NCI-H226 (cell line): ENCODE measurements around the gene TAGLN3.
A peak's percentile ranks its signal among the peaks of the same experiment; 100 is the strongest.

ENCODE experiments used
- DNase-seq: peaks from one replicate; pipeline ENCODE4 v3.0.0-alpha.2; 2015

Gene TAGLN3

GRCh38 chr3:111998636-111999483, at the start of gene TAGLN3:
TAGLN3 (plus strand) TSS chr3:111998922; CDS start chr3:111999423, 501 bp downstream.
- no peak for DNase-seq

- DNase-seq: no peak
These were observed 49.0 kb upstream of the TAGLN3 start for GRCh38 chr3:111949712-111950111.

GRCh38 chr3:111951032-111951431, 47.7 kb upstream of the TAGLN3 start:
- DNase-seq: no peak

GRCh38 chr3:111952086-111952485, 46.6 kb upstream of the TAGLN3 start:
- DNase-seq: no peak

GRCh38 chr3:111952866-111953450, 45.8 kb upstream of the TAGLN3 start:
- no peak for DNase-seq

- DNase-seq: no peak
These were observed 44.3 kb upstream of the TAGLN3 start for GRCh38 chr3:111954228-111954990.

- no peak for DNase-seq
These were observed 42.8 kb upstream of the TAGLN3 start for GRCh38 chr3:111955876-111956275.

GRCh38 chr3:111956449-111956848, 42.3 kb upstream of the TAGLN3 start:
- no peak for DNase-seq

GRCh38 chr3:111956995-111957734, 41.6 kb upstream of the TAGLN3 start:
- no peak for DNase-seq

- no peak for DNase-seq
These were observed 37.1 kb upstream of the TAGLN3 start for GRCh38 chr3:111961461-111962164.

GRCh38 chr3:111963424-111963823, 35.3 kb upstream of the TAGLN3 start:
- peak; percentile 60 for DNase-seq

GRCh38 chr3:111965484-111965883, 33.2 kb upstream of the TAGLN3 start:
- DNase-seq: no peak

- no peak for DNase-seq
These were observed 31.7 kb upstream of the TAGLN3 start for GRCh38 chr3:111967068-111967467.

- peak; percentile 62 for DNase-seq
These were observed 31.0 kb upstream of the TAGLN3 start for GRCh38 chr3:111967651-111968274.

GRCh38 chr3:111968319-111969054, 30.2 kb upstream of the TAGLN3 start:
- no peak for DNase-seq

GRCh38 chr3:111970376-111970775, 28.3 kb upstream of the TAGLN3 start:
- DNase-seq: no peak

GRCh38 chr3:111971533-111972130, 27.1 kb upstream of the TAGLN3 start:
- no peak for DNase-seq

- no peak for DNase-seq
These were observed 25.8 kb upstream of the TAGLN3 start for GRCh38 chr3:111972891-111973290.

- DNase-seq: no peak
These were observed 23.6 kb upstream of the TAGLN3 start for GRCh38 chr3:111975131-111975530.

GRCh38 chr3:111976254-111976653, 22.5 kb upstream of the TAGLN3 start:
- no peak for DNase-seq
